ENCODE measurements around the gene AHRR. TPM values are rescaled to one million over a fixed set of nuclear protein-coding genes. Genes with fewer than 3 reads are reported as not detected.

Gene AHRR
- total RNA-seq, 1 donor from 2014 or later: 18.7 TPM

DNA sequence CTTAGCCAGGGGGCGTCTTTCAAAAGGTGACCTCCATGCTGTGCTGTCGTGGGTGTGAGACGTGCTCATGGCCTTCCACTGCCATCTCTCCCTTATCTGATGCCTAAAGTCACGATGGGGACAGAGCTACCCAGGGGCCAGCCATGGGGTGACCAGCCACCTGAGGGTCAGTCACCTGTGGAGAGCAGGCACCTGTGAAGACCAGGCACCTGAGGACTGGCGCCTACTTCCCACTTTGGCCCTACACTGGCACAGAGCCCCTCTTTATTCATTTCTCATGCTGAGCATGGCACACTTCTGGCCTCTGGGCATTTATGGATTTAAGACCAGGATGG is 115.1 kb downstream of the AHRR start:
- intact Hi-C loops (cut with micrococcal nuclease): no loop called here

DNA sequence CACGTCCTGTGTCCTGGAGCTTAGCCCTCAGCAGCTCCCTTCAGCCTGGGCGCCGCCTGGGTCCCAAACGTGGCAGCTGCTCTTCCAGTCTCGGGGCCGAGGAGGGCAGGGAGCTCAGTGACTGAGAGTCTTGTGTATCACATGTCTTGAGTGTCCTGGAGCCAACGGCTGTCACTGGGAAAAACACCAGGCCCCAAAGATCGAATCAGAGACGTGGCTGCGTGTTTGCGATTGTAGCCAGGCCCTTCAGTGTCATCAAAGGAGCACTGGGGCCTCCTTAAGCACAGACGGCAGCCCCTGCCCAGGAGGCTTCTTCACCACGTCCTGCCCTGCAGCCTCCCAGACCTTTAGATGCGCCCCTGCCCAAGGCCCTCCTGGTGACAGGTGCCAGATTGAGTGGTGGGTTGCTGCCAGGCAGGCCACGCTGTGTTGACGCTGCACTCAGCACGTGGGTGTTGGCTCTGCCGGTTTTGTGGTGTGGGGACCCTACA is 115.8 kb downstream of the AHRR start:
- intact Hi-C loops (cut with micrococcal nuclease): no loop called here

- intact Hi-C loops (cut with micrococcal nuclease): no loop called here
Measured at GRCh38 chr5:438481-438981, 117.0 kb downstream of the AHRR start.

DNA sequence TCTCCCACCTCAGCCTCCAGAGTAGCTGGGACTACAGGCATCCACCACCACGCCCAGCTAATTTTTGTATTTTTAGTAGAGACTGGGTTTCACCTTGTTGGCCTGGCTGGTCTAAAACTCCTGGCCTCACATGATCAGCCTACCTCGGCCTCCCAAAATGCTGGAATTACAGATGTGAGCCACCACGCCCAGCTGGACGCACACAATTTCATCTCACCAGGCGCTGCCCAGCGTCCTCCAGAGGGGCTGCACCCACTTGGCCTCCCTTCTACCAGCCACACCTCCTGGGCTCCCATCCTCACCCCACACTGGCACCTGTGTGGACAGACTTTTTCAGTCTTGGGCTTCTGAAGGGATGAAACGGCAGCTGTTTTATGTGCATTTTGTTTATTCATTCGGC is 117.7 kb downstream of the AHRR start:
- intact Hi-C loops (cut with micrococcal nuclease): no loop called here

GRCh38 chr5:439636-440035 is 118.1 kb downstream of the AHRR start:
- intact Hi-C loops (cut with micrococcal nuclease): no loop called here

- intact Hi-C loops (cut with micrococcal nuclease): no loop called here
Measured at GRCh38 chr5:440401-441201, 119.1 kb downstream of the AHRR start.

GRCh38 chr5:441996-442334 is 120.5 kb downstream of the AHRR start:
- intact Hi-C loops (cut with micrococcal nuclease): loop anchor here (1.0 to 2.0 kb wide), 2 partner anchors 17 to 50 kb away; no protein-coding TSS in a partner anchor

DNA sequence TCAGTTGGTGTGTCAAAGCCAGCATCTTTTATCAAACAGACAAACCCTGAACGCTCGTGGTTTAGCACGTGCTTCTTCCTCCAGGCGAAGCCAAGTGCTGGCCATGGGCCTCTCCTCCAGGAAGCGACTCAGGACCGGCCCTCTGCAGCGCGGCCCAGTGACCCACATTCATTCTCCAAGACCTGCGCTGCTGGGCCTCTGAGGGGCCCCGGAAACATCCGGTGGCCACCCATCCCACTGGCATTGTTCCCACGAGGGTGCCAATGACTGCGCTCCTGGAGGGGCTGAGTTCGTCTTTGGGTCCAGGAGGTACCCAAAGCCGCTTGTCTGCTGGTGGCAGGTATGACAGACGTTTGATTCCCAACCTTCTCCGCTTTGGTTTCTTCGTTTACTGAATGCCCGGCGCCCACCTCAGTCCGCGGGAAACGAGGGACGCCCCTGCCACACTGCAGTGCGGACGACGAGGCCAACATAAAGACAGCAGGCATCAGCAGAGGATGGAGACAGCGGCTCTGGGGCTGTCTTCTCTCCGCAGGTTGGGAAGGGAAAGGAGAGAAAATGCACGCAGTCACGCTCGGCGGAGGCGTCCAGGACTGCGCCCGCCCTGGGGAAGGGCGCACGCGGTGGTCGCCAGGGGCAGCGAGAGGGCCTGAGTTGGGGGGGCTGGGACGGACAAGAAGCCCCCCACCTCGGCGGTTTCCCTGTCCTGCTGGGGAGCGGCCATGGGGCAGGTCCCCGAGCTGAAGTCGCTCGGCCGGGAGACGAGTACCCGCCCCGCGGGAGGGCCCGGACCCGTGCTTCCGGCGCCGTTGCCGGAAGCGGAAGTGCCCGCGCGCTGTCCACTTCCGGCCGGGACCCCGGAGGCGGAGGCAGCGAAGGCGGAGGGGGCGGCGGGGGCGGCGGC is 121.1 kb downstream of the AHRR start, which contains the start of gene EXOC3:
EXOC3 (plus strand) TSS at position 842 of the 904 bp plus-strand sequence. CDS start 3,030 bp downstream, outside the sequence.
- intact Hi-C loops (cut with micrococcal nuclease): loop anchor here (1.0 to 2.0 kb wide), 4 partner anchors 16 to 224 kb away; partner anchors contain the start of genes CCDC127, PDCD6 and SDHA

- intact Hi-C loops (cut with micrococcal nuclease): loop anchor here (1.0 to 2.0 kb wide), 3 partner anchors 15 to 225 kb away; partner anchors contain the start of genes CCDC127, PDCD6 and SDHA
Measured at GRCh38 chr5:443239-444151, 122.0 kb downstream of the AHRR start.

- intact Hi-C loops (cut with micrococcal nuclease): no loop called here
Measured at GRCh38 chr5:444226-444625, 122.7 kb downstream of the AHRR start.

DNA sequence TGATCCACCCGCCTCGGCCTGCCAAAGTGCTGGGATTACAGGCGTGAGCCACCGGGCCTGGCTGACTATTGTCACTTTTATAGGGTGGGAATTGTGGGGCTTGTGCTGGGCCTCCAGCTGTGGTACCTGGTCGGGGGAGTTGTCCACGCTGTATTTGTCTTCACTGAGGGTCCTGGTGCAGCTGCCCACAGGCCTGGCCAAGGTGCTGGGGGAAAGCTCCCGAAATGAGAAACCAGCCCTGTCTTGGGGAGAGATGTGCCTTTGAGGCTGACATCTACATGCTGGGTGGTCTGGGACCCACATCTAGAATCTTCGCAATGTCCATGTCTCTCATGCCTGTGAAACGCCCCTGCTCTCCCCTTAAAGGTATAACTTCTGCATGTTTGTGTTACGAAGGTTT is 124.1 kb downstream of the AHRR start:
- intact Hi-C loops (cut with micrococcal nuclease): no loop called here

DNA sequence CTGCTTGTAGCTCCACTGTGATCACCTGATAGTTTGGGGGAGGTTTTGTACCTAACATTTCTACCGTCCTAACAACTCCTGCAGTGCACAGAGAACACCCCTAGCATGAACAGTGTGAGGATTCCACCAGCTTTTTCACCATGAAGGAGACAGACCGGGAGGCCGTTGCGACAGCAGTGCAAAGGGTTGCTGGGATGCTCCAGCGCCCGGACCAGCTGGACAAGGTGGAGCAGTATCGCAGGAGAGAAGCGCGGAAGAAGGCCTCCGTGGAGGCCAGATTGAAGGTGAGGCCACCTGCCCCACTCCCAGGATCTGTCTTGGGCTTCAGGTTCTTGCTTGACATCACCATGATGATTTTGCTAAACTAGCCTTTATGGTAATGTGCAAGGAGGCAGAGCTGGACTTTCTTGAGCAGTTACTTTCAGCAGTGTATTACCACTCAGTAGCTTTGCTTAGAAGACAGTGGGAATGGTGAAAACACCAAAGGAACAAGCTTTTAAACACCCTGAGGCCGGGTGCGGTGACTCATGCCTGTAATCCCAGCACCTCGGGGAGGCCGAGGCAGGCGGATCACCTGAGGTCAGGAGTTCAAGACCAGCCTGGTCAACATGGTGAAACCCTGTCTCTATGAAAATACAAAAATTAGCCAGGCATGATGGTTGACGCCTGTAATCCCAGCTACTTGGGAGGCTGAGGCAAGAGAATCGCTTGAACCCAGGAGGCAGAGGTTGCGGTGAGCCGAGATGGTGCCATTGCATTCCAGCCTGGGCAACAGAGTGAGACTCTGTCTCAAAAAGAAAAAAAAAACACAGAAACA is 124.8 kb downstream of the AHRR start:
- intact Hi-C loops (cut with micrococcal nuclease): loop anchor here (1.0 kb wide), 4 partner anchors 8 to 166 kb away; partner anchors contain the start of gene CEP72

- intact Hi-C loops (cut with micrococcal nuclease): loop anchor here (1.0 kb wide), 4 partner anchors 7 to 165 kb away; partner anchors contain the start of gene CEP72
Measured at GRCh38 chr5:446883-447263, 125.4 kb downstream of the AHRR start.

- intact Hi-C loops (cut with micrococcal nuclease): no loop called here
Measured at GRCh38 chr5:447501-447900, 126.0 kb downstream of the AHRR start.

GRCh38 chr5:448061-448765 is 126.7 kb downstream of the AHRR start:
- intact Hi-C loops (cut with micrococcal nuclease): no loop called here

DNA sequence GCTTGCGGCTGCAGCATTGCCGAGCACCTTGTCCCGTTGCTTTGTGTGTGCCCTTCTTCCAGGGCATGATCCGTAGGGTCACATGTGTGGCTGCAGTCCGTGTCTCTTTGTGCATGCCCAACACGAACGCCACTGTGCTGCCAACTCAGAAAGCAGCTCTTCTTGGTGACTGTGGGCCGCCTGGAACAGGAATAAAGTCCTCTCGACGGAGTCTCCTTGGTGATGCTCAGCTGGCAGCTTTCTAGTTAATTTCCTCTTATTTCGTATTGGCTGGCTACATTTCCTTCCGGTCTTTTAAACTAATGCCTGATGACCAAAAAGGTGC is 127.2 kb downstream of the AHRR start:
- intact Hi-C loops (cut with micrococcal nuclease): no loop called here

DNA sequence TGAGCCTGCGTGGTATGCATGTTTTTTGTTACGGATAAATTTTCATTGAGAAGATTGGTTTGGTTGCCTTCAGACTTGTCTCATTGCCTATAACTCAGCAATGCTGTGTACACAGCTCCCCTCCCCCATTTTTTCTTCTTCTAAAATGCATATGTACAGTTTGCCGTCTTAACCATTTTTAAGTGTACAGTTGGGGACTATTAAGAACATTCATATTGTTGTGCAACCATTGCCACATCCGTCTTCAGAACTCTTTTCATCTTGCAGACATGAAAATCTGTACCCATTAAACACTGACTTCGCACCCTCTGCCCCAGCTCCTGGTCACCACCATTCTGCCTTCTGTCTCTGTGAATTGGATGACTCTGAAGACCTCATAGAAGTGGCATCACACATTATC is 127.6 kb downstream of the AHRR start:
- intact Hi-C loops (cut with micrococcal nuclease): no loop called here

DNA sequence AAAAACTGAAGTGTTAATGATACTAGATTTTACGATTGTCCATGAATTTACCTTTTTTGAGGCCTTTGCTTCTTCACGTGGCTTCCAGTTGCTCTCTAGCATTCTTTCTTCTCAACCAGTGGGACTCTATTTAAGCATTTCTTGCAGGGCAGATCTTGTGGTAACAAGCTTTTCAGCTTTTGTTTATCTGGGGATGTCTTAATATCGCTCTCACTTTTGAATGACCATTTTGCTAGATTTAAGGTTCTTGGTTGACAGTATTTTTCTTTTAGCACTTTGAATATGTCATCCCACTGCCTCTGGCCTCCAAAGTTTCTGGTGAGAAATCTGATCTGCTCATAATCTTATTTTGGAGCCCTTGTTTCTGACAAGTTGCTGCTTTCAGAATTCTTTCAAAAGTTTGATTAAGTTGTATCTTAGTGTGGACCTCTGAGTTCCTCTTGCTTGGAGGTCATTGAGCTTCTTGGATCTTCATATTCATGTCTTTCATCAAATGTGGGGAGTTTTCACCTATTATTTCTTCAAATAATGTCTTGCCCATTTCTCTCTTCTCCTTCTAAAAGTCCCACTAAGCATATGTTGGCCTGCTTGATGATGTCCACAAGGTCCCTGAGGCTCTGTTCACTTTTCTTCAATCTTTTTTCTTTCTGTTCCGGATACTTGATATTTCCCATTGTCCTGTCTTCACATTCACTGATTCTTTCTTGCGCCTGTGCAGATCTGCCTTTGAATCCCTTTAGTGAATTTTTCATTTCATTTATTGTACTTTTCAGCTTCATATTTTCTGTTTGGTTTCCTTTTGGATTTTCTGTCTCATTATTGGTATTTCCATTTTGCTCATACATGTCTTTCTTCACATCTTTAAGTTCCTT is 130.3 kb downstream of the AHRR start:
- intact Hi-C loops (cut with micrococcal nuclease): loop anchor here (5.0 kb wide), 1 partner anchor 90 kb away; no protein-coding TSS in a partner anchor

Data from T-helper 1 cell treated with Interleukin-12 subunit alpha and Interleukin-12 subunit beta and Interleukin-4 antibody, amounts not matched to agents 30 ng/mL and 1 ng/mL, for 36 hours (primary cell).